Measurements from ENCODE around the gene HSPA1A.

The HSPA1A gene

GRCh38 chr6:31770860-31771259 lies 44.5 kb upstream of the HSPA1A start:
- ChIA-PET POLR2A (interaction anchor here (0.6 to 7.2 kb wide), 7 partner anchors 25 to 229 kb away, joined by 3 to 48 read pairs (median 5); partner anchors contain the start of genes DDX39B, HSPA1B, MSH5 and NEU1), CTCF (interaction anchor here (0.6 to 2.6 kb wide), 18 partner anchors 11 to 106 kb away, joined by 3 to 39 read pairs (median 10); partner anchors contain the start of genes CLIC1, DDAH2, MSH5 and VARS1)
- Histone ChIP-seq H3K36me3 (ENCODE audit: control insufficient read depth in 2 of 2, insufficient read depth in 1 of 2, low read length in 2 of 2) (no peaks in the 10 kb centered on the region), H3K9me3 (ENCODE audit: control insufficient read depth, insufficient read depth, low read depth, low read length) (no peaks in the 10 kb centered on the region), H3K4me3 (ENCODE audit: low read depth, low read length) (no peak overlapping the region), H3K4me1 (ENCODE audit: control insufficient read depth, insufficient read depth, low read length) (no peaks in the 10 kb centered on the region), H3K27ac (ENCODE audit: extremely low read depth, low read depth, low read length) (no peak overlapping the region)
- TF ChIP-seq ZNF585B (tag by site-specific recombination; IDR thresholded peaks at IDR 0.05): peak; percentile 58
- no peak for TF ChIP-seq SETDB1 (IDR thresholded peaks at IDR 0.05; ENCODE audit: insufficient read length, low read length)
- TF ChIP-seq GFI1B (tag by site-specific recombination; IDR thresholded peaks at IDR 0.05): no peak

GRCh38 chr6:31771992-31772358 lies 43.4 kb upstream of the HSPA1A start:
- TF ChIP-seq EGR2 (tag by site-specific recombination; IDR thresholded peaks at IDR 0.05; ENCODE audit: low read depth) (peak; percentile 43), ZNF600 (tag by site-specific recombination; IDR thresholded peaks at IDR 0.05) (0 out of 2 replicates have a peak, but pooled peaks have one; percentile 34), KLF1 (tag by site-specific recombination; IDR thresholded peaks at IDR 0.05) (no peak), ZFHX2 (tag by site-specific recombination; conservative IDR thresholded peaks at IDR 0.05) (peak; percentile 48), WT1 (tag by site-specific recombination; IDR thresholded peaks at IDR 0.05) (no peak), ZNF202 (tag by site-specific recombination; IDR thresholded peaks at IDR 0.05; ENCODE audit: borderline replicate concordance) (no peak), PRDM1 (tag by site-specific recombination; IDR thresholded peaks at IDR 0.05) (peak; percentile 61)
- Histone ChIP-seq H3K4me3 (ENCODE audit: low read depth, low read length) (no peak overlapping the region), H3K4me1 (ENCODE audit: control insufficient read depth, insufficient read depth, low read length) (peaks cover 1% of the 10 kb centered on the region), H3K27ac (ENCODE audit: extremely low read depth, low read depth, low read length) (no peak overlapping the region), H3K9me3 (ENCODE audit: control insufficient read depth, insufficient read depth, low read depth, low read length) (no peaks in the 10 kb centered on the region), H3K36me3 (ENCODE audit: control insufficient read depth in 2 of 2, insufficient read depth in 1 of 2, low read length in 2 of 2) (no peaks in the 10 kb centered on the region)
- ChIA-PET CTCF (interaction anchor here (0.6 to 1.2 kb wide), 6 partner anchors 11 to 60 kb away, joined by 3 to 7 read pairs (median 4); partner anchors contain the start of genes CLIC1 and VARS1), POLR2A (interaction anchor here (7.2 kb wide), 1 partner anchor 55 kb away, joined by 48 read pairs; the partner anchor contains the start of gene HSPA1B)

DNA sequence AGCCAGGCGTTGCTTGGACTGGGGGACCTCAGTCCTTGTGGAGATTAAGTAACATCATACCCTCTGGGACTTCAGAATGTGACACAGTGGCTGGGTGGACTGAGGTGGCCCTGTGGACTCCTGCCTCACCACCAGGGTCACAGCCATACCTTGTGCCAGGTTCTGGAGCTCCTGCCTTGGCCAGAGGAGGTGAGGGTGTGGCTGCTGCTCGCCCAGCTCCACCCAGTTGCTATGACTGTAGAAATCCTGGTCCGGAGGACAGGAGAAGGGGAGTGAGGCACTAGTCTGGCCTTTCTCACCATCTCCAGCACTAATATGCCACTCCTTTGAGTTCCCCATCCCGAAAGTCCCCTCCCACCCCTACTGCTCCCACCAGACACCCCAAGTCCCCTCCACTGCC lies 40.2 kb upstream of the HSPA1A start:
- CTCF ChIA-PET: interaction anchor here (0.5 to 3.2 kb wide), 7 partner anchors 12 to 272 kb away, joined by 3 to 17 read pairs (median 4); no protein-coding TSS in a partner anchor
- POLR2A ChIA-PET: interaction anchor here (0.6 to 7.2 kb wide), 10 partner anchors 22 to 149 kb away, joined by 3 to 48 read pairs (median 3); partner anchors contain the start of genes ABHD16A, HSPA1A, HSPA1B and HSPA1L
- Histone ChIP-seq H3K9me3 (ENCODE audit: control insufficient read depth, insufficient read depth, low read depth, low read length) (no peaks in the 10 kb centered on the region), H3K27ac (ENCODE audit: extremely low read depth, low read depth, low read length) (no peak overlapping the region), H3K4me1 (ENCODE audit: control insufficient read depth, insufficient read depth, low read length) (peaks cover 4% of the 10 kb centered on the region), H3K36me3 (ENCODE audit: control insufficient read depth in 2 of 2, insufficient read depth in 1 of 2, low read length in 2 of 2) (peaks cover 0 to 21% of the 10 kb centered on the region in 2 experiments; a peak in 2 of 3 replicates), H3K4me3 (ENCODE audit: low read depth, low read length) (no peak overlapping the region)
- TF ChIP-seq, protein P1, sequence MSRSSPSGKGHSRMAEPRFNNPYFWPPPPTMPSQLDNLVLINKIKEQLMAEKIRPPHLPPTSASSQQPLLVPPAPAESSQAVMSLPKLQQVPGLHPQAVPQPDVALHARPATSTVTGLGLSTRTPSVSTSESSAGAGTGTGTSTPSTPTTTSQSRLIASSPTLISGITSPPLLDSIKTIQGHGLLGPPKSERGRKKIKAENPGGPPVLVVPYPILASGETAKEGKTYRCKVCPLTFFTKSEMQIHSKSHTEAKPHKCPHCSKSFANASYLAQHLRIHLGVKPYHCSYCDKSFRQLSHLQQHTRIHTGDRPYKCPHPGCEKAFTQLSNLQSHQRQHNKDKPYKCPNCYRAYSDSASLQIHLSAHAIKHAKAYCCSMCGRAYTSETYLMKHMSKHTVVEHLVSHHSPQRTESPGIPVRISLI (tag by site-specific recombination; IDR thresholded peaks at IDR 0.05): no peak
- TF ChIP-seq ZNF175 (tag by site-specific recombination; IDR thresholded peaks at IDR 0.05) (no peak), KLF1 (tag by site-specific recombination; IDR thresholded peaks at IDR 0.05) (peak; percentile 47; the same call in 1 of the 2 replicates)

- ChIA-PET CTCF (interaction anchor here (0.5 to 3.2 kb wide), 5 partner anchors 13 to 176 kb away, joined by 3 to 17 read pairs (median 4); no protein-coding TSS in a partner anchor), POLR2A (interaction anchor here (0.6 to 7.2 kb wide), 8 partner anchors 23 to 148 kb away, joined by 3 to 48 read pairs (median 4); partner anchors contain the start of genes ABHD16A, HSPA1A, HSPA1B and HSPA1L)
- no peaks in the 10 kb centered on the region for H3K9me3 ChIP-seq (ENCODE audit: control insufficient read depth, insufficient read depth, low read depth, low read length)
- peaks cover 0 to 28% of the 10 kb centered on the region in 2 experiments; a peak in 2 of 3 replicates for H3K36me3 ChIP-seq (ENCODE audit: control insufficient read depth in 2 of 2, insufficient read depth in 1 of 2, low read length in 2 of 2)
- no peak overlapping the region for H3K27ac ChIP-seq (ENCODE audit: extremely low read depth, low read depth, low read length)
- H3K4me1 ChIP-seq (ENCODE audit: control insufficient read depth, insufficient read depth, low read length): peaks cover 4% of the 10 kb centered on the region
- no peak overlapping the region for H3K4me3 ChIP-seq (ENCODE audit: low read depth, low read length)
- TF ChIP-seq ZNF747 (tag by site-specific recombination; IDR thresholded peaks at IDR 0.05): no peak
- TF ChIP-seq ZBTB11 (tag by site-specific recombination; conservative IDR thresholded peaks at IDR 0.05; ENCODE audit: low read depth): no peak
- TF ChIP-seq KLF7 (tag by site-specific recombination; IDR thresholded peaks at IDR 0.05; ENCODE audit: borderline replicate concordance): no peak
- TF ChIP-seq ZNF624 (tag by site-specific recombination; IDR thresholded peaks at IDR 0.05): no peak
- no peak for TF ChIP-seq KLF16 (tag by site-specific recombination; IDR thresholded peaks at IDR 0.05)
- no peak for TF ChIP-seq ZNF302 (tag by site-specific recombination; IDR thresholded peaks at IDR 0.05; ENCODE audit: low read depth)
- no peak for TF ChIP-seq PRDM1 (tag by site-specific recombination; IDR thresholded peaks at IDR 0.05)
- no peak for TF ChIP-seq ZNF10 (tag by site-specific recombination; IDR thresholded peaks at IDR 0.05)
- no peak for TF ChIP-seq ZNF221 (tag by site-specific recombination; IDR thresholded peaks at IDR 0.05; ENCODE audit: borderline replicate concordance)
- TF ChIP-seq YY1 (tag by site-specific recombination; IDR thresholded peaks at IDR 0.05): no peak
Observed at GRCh38 chr6:31775633-31776484, 39.5 kb upstream of the HSPA1A start.

Data from HEK293 (cell line).